Measurements from ENCODE around the gene TNFRSF1B.

Gene TNFRSF1B

GRCh38 chr1:12176298-12177118 lies 9.7 kb downstream of the TNFRSF1B start:
- no peak for DNase-seq

GRCh38 chr1:12177156-12177998 lies 10.6 kb downstream of the TNFRSF1B start:
- DNase-seq: no peak

- DNase-seq: peak; percentile 41
Measured at GRCh38 chr1:12177999-12178441, 11.2 kb downstream of the TNFRSF1B start.

- no peak for DNase-seq
Measured at GRCh38 chr1:12178511-12178910, 11.7 kb downstream of the TNFRSF1B start.

GRCh38 chr1:12179111-12179519 lies 12.3 kb downstream of the TNFRSF1B start:
- no peak for DNase-seq

- no peak for DNase-seq
Measured at GRCh38 chr1:12179676-12180075, 12.9 kb downstream of the TNFRSF1B start.

GRCh38 chr1:12180315-12180714 lies 13.5 kb downstream of the TNFRSF1B start:
- peak; percentile 44 for DNase-seq

GRCh38 chr1:12180903-12181302 lies 14.1 kb downstream of the TNFRSF1B start:
- DNase-seq: no peak

- no peak for DNase-seq
Measured at GRCh38 chr1:12181568-12181967, 14.8 kb downstream of the TNFRSF1B start.

- no peak for DNase-seq
Measured at GRCh38 chr1:12182410-12182984, 15.7 kb downstream of the TNFRSF1B start.

- DNase-seq: no peak
Measured at GRCh38 chr1:12183095-12183794, 16.5 kb downstream of the TNFRSF1B start.

- peak; percentile 40 for DNase-seq
Measured at GRCh38 chr1:12184008-12184681, 17.4 kb downstream of the TNFRSF1B start.

GRCh38 chr1:12185036-12185917 lies 18.5 kb downstream of the TNFRSF1B start:
- DNase-seq: no peak

GRCh38 chr1:12185918-12186678 lies 19.3 kb downstream of the TNFRSF1B start:
- no peak for DNase-seq

GRCh38 chr1:12186679-12186985 lies 19.8 kb downstream of the TNFRSF1B start:
- DNase-seq: no peak

- no peak for DNase-seq
Measured at GRCh38 chr1:12188115-12188514, 21.3 kb downstream of the TNFRSF1B start.

GRCh38 chr1:12188657-12189327 lies 22.0 kb downstream of the TNFRSF1B start:
- DNase-seq: no peak

- DNase-seq: no peak
Measured at GRCh38 chr1:12189328-12189682, 22.5 kb downstream of the TNFRSF1B start.

GRCh38 chr1:12191242-12192032 lies 24.6 kb downstream of the TNFRSF1B start:
- no peak for DNase-seq

All from hematopoietic multipotent progenitor cell treated with erythropoietin and hydrocortisone succinate and interleukin-3 and kit ligand, for 6 days (in vitro differentiated cells).